Stomach (tissue), 4 donors: ENCODE results near the gene PCED1B.

Experiments
- CTCF ChIP-seq, 7 experiments: fragments of 450-650 bp in 4 of 7; fragments of 200-600 bp in 3 of 7; sonication (generic) in 3 of 7; IDR thresholded peaks; one replicate each; pipeline ENCODE4 v1.5.1; 2016 to 2019; ENCODE audit warnings: antibody characterized with exemption in 7 of 7, control low read depth in 2 of 7, mild to moderate bottlenecking in 1 of 7
- POLR2AphosphoS5 ChIP-seq, 3 donors: sonication (generic); formaldehyde crosslinking; IDR thresholded peaks; one replicate each; pipeline ENCODE4 v1.6.1; 2016; ENCODE audit warnings: antibody characterized with exemption in 3 of 3

- TF ChIP-seq POLR2AphosphoS5 (IDR thresholded peaks at IDR 0.05) (no peak), CTCF (IDR thresholded peaks at IDR 0.05) (no peak)
These were observed 59.7 kb downstream of the PCED1B start for GRCh38 chr12:47139000-47139681.
